GM21528 (cell line): ENCODE data around the gene CDC42EP5.
"Not testable (repeated sequence)": the region's sequence is repeated elsewhere in the genome, so short reads cannot be mapped to it uniquely, and the experiment has no call there.

Experiments
- ATAC-seq: cut with Tn5 transposase; IDR thresholded peaks from one replicate; pipeline ENCODE4 v1.9.1; 2021; ENCODE audit warnings: mild to moderate bottlenecking, moderate library complexity; ENCODE audit not compliant: unreplicated experiment, low FRiP score

CDC42EP5 gene

GRCh38 chr19:54473071-54473891 is at the start of gene CDC42EP5:
TSS of gene CDC42EP5 (minus strand) at chr19:54473296. CDS start at chr19:54465547, 7,749 bp downstream.
- ATAC-seq, result no peak

GRCh38 chr19:54521860-54522513 is 48.9 kb upstream of the CDC42EP5 start:
- ATAC-seq, result no peak

DNA sequence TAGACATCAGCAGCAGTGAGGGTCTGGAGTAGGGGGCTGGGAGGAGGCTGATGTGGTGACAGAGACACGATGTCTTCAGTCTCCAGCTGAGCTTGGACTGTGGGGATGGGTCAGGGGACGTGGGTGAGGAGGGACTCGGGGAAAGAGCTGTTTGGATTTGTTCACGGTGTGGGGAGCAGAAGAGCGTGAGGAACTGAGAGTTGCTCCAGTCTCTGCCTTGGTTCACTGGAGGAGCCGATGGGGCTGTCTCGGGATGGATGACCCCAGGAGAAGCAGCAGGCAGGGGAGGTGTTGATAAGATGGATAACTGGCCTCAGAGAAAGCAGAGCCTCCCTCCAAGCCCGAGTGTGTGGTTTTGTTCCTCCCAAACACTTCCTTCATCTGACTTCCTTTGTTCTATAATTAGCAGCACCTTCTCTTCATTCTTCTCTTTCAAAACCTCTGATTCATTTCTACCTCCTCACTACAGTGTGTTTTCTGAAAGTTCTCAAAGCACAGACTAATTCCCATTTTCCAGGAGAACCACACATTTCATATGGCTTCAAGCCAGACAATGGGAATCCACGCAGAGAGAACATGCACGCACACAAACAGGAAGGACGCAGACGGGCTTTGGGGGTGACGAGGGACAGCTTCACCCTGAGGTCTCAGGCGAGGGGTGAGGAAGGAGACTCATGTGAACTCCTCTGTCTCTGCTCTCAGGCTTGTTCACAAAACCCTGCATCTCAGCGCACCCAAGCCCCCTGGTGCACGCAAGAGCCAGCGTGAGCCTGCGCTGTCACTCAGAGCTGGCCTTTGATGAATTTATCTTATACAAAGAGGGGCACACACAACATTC is 48.1 kb upstream of the CDC42EP5 start:
- ATAC-seq, result no peak

DNA sequence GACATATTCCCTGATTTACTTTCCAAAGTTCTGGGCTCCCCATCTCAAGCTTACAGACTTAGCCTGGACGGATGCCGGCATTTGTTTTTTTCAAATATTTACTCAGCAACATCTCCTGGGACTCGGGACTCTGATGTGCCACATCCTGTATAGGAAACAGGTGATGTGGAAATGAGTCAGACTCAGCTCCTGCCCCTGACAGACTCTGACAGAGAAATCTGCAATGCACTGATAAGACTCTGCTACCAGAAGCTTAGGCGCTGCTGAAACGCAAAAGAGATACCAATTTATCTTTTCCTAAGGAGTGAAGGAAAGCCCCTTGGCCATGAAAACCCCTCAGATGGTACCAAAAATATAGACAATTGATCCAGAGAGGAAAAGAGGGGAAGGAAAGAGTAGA is 45.7 kb upstream of the CDC42EP5 start:
- ATAC-seq, result no peak

GRCh38 chr19:54517483-54517882 is 44.4 kb upstream of the CDC42EP5 start:
- ATAC-seq, result no peak

GRCh38 chr19:54515156-54515555 is 42.1 kb upstream of the CDC42EP5 start:
- no peak for ATAC-seq

DNA sequence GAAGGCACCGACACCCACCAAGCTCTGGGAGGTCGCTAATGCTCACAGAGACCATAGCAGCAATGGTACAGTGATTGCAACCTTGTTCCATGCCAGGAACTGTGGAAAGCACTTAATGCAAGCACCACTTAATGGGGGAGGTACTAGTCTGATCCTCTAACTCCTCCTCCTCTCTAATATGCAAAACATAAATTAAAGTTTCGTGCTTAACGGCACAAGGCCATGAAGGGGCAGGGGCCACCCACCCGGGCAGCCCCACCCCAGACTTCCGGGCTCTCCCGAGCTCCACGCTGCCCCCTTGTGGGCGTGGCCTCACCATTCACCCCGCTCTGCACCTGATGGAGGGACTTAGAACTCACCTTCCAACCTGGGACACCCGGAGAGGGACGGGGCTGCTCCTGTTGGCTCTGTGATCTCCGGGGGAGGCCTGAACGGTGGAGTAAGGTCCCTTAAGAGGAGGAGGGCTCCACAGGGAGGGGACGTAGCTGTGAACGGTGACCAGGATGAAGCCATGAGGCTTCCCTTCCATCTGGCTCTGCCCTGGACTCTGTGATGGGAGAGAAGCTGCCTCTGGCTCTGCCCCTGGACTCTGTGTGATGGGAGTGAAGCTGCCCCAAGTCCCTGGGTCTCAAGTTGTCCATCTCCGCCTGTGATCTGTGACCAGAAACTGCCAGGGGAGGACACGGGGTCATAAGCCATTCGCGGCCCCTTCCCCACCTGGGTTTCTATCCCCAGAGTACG is 36.3 kb upstream of the CDC42EP5 start:
- ATAC-seq, result not testable (repeated sequence)

DNA sequence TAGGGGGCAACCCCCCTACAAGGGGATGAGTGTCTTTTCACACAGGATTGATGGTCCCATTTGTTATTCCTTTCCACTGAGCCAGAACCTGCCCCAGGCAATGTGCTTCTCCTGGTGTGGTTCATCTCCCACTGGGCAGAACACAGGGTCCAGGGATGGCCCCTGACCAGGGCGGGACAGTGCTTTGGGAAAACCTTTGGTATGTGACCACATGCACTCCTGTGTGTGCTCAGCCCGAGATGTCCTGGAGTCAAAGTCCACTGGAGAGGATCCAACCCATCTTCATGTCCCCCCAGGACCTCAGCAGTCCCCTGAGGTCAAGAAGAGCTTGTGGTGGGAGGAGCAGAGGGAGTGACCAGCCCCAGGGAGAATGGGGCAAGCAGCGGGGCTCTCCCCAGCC is 35.4 kb upstream of the CDC42EP5 start:
- not testable (repeated sequence) for ATAC-seq

DNA sequence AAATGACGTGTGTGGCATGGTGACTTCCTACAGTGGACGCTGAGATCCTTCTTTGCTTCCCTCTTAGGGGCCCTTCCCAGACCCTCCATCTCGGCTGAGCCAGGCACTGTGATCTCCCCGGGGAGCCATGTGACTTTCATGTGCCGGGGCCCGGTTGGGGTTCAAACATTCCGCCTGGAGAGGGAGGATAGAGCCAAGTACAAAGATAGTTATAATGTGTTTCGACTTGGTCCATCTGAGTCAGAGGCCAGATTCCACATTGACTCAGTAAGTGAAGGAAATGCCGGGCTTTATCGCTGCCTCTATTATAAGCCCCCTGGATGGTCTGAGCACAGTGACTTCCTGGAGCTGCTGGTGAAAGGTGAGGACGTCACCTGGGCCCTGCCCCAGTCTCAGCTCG is 34.7 kb upstream of the CDC42EP5 start:
- no peak for ATAC-seq

DNA sequence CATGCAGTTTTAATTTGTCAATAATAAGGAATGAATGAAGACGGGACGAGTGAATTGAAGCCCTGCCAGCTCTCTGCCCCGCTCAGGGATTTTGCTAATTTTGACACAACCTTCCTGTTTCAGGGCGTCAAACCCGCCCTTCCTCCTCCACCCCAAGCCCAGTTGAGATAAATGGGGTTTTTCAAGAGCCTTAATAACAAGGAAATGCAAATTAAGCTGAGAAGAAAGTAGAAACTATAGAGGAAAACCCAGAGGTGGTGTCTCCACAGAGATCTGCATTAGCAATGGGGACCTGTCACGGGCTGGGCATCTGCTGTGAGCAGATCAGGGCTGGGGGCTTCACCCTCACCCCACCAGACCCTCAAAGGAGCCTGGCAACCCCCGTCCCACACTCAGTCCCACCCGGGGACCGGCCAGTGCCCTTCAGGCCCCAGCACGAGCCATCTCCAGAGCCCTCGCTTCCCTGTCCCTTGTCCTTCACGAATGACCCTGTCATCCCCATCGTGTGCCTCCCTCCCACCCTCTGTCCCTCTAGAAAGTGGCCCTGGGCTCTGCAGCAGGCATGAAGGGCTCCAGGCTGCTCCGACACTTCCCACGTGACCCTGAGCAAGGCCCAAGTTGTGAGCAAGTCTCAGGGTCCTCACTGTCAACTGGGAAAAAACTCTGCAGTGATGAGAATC is 34.1 kb upstream of the CDC42EP5 start:
- ATAC-seq, result not testable (repeated sequence)

DNA sequence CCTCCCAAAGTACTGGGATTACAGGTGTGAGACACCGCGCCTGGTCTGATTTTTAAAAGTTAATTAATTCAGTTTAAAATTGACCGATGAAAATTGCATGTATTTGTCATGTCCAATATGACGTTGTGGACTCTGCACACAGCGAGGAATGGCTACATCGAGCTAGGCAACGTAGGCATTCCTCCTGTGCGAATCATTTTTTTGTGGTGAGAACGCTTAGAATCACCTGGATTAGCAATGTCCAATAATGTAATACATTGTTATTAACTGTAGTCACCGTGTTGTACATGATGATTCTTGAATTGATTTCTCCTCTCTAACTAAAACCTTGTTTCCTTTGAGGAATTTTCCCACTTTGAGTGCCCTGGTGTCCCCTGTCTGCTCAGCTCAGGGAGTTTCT is 33.0 kb upstream of the CDC42EP5 start:
- ATAC-seq, result no peak

- not testable (repeated sequence) for ATAC-seq
Observed at GRCh38 chr19:54505542-54505941, 32.4 kb upstream of the CDC42EP5 start.

- no peak for ATAC-seq
Observed at GRCh38 chr19:54502518-54503048, 29.5 kb upstream of the CDC42EP5 start, which contains the start of gene LAIR2. TSS of gene LAIR2 (plus strand) at chr19:54502831. CDS start at chr19:54502919, 88 bp downstream.

DNA sequence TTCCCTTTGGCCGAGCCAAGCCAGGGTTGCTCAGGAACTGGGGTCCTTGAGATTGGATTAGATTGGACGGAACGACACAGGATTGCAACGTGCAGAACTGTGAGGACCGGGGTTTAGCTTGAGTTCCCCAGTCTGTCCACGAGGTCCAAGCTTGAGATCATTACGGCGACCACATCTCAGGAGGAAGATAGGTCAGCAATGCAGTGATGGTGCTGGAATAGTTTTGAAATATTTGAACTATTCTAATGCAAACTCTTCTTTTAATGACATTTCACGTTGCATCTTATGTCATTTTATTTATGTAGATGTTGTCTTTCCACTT is 25.3 kb upstream of the CDC42EP5 start:
- ATAC-seq, result not testable (repeated sequence)

DNA sequence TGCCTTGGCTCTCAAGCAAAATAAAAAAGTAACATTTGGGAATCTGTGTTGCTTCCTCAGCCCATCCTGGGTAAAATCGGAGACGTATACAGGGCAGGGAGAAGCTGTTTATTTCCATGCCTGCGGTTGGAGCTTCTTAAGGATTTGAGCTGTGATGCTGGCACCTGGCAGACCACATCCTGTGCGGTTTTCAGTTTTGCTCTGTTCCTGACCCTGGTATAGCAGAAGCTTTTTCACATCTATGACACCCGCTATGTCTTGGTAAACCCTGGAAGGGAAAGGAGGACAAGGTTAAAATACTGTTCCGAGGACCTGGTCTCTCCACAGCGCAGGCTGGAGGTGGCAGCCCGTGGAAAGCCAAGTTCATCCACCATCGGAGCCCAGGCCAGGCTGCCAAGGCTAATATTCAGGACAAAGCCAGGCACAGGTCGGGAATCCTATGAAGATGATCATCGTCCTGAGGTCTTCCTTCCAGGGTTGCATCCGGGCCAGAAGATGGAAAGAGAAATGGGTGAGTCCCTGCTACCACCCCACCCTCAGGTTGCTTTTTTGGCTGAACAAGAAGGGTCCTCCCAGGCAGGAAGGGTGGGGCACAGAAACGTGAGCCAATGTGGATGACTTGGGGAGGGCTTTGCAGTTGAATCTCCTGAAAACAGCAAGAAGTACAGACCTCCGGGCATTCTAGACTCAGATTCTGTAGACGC is 24.8 kb upstream of the CDC42EP5 start:
- ATAC-seq, result not testable (repeated sequence)

GRCh38 chr19:54495284-54495683 is 22.2 kb upstream of the CDC42EP5 start:
- ATAC-seq, result not testable (repeated sequence)

GRCh38 chr19:54493967-54494585 is 21.0 kb upstream of the CDC42EP5 start:
- no peak for ATAC-seq

DNA sequence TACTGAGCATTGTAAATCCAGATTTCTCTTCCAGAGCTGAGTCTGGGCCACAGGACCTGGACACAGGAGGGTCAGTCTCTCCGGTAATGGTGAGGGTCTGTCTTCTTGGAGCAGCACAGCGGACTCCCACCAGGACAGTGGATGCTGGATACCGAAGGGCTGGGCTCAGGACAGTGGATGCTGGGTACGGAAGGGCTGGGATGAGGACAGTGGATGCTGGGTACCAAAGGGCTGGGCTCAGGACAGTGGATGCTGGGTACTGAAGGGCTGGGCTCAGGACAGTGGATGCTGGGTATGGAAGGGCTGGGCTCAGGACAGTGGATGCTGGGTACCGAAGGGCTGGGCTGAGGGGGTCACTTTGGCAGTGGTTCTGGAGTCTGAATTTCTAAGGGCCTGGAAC is 20.0 kb upstream of the CDC42EP5 start:
- not testable (repeated sequence) for ATAC-seq
